GM19467 (cell line): ENCODE results near the gene SPACA6.
A peak's percentile ranks its signal among the peaks of the same experiment; 100 is the strongest.

ENCODE experiments used
- ATAC-seq: cut with Tn5 transposase; IDR thresholded peaks from one replicate; pipeline ENCODE4 v1.9.1; 2021; ENCODE audit warnings: mild to moderate bottlenecking, moderate library complexity; ENCODE audit not compliant: unreplicated experiment

The SPACA6 gene

DNA sequence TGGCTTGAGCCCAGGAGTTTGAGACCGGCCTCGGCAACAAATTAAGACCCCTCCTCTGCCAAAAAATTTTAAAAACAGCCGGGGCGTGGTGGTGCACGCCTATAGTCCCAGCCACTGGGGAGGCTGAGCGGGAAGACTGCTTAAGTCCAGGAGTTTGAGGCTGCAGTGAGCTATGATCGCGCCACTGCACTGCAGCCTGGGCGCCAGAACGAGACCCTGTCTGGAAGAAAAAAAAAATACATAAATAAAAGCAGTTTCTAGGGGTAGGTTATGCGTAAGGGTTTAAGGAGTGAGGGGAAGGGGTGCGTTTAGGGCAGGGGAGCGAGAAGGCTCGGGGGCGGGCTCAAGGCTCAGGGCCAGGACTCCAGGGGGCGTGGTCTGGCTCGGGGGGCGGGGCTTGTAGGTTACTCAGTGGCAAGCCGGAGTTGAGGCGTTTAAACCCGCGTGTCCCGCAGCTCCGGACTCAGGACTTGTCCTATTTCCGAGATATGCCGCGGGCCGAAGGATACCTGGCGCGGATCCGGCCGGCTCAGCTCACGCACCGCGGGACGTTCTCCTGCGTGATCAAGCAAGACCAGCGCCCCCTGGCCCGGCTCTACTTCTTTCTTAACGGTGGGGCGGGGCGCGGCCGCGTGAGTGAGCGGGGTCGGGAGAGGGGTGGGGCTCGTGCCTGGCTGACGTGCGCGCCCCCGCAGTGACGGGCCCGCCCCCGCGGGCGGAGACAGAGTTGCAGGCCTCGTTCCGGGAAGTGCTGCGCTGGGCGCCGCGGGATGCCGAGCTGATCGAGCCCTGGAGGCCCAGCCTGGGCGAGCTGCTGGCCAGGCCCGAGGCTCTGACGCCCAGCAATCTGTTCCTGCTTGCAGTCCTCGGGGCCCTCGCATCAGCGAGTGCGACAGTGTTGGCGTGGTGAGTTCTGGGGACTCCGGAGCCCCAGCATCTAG is 10.7 kb downstream of the SPACA6 start:
- ATAC-seq = peak; percentile 96

DNA sequence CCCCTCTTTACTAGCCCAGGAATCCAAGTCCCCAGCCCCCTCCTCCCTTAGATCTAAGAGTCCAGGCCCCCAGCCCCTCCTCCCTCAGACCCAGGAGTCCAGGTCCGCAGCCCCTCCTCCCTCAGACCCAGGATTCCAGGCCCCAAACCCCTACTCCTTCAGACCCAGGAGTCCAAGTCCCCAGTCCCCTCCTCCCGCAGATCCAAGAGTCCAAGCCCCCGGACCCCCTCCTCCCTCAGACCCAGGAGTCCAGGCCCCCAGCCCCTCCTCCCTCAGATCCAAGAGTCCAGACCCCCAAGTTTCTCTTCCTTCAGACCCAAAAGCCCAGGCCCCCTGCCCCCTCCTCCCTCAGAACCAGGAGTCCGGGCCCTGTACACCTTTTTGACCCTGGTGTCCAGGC is 11.5 kb downstream of the SPACA6 start:
- ATAC-seq = no peak

DNA sequence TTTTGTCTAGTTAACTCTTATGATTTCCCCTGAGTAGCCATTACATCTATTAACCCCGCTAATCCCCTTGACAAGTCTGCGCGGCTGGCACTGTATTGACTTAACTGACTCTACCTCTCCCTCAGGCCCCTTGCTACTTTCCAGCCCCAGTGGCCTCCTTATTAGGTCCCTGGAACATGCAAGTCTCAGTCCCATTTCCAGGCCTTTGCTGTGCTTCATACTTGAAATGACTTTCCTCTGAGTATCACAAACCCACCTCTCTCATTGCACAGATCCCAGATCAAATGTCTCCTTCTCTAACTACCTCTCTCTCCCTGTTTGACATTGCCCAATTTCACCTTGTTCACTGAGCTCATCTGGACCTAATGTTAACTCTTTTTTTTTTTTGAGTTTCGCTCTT is 13.2 kb downstream of the SPACA6 start:
- ATAC-seq = no peak

DNA sequence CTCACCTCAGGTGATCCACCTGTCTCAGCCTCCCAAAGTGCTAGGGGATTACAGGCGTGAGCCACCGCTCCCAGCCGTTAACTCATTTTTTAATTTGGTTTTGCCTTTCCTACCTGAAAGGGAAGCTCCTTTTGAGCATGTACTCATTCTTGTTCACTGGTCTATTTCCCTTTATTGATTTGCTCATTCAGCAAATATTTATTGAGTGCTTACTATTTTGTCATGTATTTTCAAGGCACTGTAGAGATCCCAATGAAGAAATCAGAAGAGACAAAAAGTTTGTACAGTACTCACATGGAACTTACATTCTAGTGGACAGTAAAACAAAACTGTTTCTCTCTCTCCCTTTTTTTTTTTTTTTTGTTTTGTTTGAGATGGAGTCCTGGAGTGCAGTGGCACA is 13.8 kb downstream of the SPACA6 start:
- ATAC-seq = no peak

DNA sequence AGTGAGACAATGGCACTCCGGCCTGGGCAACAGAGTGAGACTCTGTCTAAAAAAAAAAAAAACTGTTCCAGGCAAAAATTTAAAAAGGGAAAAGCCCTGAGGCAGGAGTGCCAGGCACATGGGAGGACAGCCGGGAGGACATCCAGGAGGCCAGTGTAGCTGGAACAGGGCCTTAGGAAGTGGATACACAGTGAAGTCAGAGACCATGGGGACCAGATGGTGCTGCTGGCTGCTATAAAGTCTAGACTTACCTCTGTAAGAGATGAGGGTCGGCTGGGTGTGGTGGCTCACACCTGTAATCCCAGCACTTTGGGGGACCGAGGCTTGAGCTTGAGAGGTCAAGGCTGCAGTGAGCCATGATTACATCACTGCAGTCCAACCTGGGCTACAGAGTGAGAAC is 15.7 kb downstream of the SPACA6 start:
- ATAC-seq = no peak

DNA sequence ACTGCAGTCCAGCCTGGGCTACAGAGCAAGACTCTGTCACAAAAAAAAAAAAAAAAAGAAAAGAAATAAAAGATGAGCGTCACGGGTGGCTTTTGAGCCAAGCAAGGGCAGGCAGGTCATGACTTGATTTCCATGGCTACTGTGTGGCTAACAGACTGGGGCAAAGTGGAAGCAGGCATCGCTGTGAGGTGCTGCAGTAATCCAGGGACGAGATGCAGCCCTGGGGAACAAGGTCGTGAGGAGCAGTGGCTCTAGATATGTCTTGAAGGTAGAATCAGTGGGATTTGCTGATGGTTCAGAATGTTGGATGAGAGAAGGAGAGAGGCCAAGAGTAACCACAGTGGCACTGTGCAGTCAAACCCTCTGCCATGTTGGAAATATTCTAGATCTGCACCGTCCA is 16.4 kb downstream of the SPACA6 start:
- ATAC-seq = no peak

DNA sequence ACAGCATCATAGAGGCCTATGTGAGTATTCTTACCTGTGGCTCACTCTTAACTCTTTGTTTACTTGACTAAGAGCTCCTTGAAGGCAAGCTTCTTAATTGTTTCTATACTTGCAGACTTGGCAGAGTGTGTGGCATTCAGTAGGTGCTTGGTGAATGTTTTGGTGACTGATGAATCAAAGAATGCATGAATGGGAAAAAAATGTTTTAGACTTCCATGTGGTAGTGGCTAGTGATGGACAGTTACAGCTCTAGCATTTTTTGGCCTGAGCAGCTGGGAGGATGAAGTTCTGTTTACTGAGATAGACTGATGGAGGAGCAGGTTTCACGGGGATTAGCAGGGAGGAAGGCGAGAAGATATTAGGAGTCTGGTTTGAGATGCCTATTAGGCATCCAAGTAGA is 17.0 kb downstream of the SPACA6 start:
- ATAC-seq = no peak

DNA sequence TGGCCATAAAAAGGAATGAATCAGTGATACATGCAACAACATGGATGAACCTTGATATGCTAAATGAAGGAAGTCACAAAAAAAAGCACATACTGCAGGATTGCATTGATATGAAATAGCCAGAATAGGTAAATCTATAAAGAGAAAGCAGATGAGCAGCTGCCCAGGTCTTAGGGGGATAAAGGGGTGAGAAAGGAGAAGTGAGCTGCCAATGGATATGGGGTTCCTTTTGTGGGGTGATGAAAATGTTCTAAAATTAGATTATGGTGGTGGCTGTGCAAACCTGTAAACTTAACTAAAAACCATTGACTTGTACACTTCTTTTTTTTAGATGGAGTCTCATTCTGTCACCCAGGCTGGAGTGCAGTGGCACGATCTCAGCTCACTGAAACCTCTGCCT is 18.6 kb downstream of the SPACA6 start:
- no peak for ATAC-seq

DNA sequence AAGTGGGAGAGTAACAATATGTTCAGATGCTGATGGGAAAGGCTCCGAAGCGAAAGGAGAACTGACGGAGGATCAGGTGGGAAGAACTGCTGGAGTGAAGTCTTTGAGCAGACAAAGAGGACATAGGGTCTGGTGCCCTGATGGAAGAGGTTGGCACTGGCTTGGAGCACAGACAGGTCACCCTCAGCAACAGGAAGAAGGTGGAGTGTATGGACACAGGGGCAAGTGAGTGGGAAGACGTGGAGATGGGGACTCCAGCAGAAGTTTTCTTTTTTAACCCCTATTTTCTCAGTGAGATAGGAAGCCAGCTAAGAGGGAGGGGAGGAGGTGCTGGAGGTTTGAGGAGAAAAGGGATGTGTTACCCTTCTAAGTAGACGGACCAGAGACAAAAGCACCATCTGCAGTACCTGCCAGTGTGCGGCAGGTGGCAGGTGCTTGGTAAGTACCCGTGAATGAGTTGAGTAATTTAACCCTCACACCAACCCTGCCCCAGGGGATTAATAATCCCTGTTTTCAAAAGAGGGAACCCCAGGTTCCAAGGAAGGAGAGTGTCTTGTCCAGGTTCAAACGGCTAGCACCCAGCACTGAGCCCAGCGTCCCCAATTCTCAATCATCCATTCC is 19.4 kb downstream of the SPACA6 start:
- ATAC-seq = no peak

DNA sequence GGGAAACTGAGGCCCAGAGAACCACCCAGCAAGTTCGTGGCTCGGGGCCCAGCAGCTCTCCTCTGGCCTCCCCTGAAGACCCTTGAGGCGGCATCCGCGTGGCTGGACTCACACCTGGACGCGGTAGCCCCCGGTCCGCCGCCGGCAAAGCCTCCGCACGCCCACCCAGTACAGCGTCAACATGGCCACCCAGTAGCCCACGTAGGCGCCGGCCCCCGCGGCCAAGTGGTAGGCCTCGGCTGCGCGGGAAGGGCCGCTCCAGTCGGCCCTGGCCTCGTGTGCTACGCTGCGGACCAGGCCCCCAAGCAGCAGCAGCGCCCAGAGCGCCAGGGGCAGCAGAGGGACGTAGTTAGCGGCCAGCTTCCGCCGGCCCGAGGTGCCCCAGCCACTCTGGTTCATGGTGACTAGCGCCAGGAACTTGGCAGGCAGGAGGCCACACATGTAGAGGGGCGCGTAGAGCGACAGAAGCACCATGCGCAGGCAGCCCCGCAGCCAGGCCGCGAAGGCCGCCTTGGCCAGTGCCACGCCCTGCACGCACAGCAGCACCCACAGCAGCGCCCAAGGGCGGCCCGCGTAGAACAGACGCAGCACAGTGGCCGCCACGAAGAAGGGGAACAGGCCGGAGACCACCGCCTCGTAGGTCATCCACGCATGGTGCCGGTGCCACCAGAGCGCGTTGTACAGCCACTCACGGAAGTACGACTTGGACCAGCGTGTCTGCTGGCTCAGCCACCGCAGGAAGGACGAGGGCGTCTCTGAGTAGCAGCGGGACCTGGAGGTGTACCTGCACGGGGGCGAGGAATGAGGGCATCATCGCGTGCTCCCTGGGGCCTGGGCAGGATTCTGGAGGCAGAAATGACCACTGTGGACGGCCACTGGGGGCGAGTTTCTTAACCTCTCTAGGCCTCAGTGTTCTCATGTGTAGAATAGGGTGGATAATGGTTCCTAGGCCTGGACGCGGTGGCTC is 20.5 kb downstream of the SPACA6 start:
- no peak for ATAC-seq

DNA sequence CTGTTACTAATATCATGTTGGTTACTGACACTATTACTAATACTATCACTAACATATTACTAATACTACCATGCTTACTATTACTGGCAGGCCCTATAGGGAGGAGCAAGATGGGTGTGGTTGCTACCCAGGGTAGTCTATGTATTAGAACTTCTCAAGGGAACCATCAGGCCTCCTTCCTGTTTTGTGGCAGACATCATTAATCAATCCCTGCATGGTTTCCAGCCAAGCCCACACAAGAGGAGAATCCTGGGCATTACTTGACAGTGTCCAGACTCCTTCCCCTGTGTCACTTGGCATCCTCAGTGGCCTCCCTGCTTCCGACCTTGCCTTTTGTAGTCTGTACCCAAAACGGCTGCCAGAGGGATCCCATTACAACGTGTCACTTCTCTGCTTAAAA is 21.7 kb downstream of the SPACA6 start:
- no peak for ATAC-seq

DNA sequence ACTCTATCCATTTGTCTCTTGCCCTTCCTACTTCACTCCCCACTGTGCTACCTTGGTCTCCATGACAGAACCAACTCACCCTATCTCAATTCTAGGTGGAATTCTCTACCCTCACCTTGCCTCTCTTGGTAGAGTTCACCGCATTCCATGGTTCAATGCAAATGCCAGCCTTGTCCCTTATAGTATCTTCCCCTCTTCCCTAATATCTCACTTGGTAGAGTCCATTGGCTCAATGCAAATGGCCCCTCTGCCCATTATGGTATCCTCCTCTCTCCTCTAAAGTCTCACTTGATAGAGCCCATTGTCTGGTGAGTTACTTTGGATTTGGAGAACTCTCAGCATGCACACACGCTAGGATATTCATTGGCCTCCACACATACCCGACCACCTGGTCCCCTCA is 22.7 kb downstream of the SPACA6 start:
- no peak for ATAC-seq

DNA sequence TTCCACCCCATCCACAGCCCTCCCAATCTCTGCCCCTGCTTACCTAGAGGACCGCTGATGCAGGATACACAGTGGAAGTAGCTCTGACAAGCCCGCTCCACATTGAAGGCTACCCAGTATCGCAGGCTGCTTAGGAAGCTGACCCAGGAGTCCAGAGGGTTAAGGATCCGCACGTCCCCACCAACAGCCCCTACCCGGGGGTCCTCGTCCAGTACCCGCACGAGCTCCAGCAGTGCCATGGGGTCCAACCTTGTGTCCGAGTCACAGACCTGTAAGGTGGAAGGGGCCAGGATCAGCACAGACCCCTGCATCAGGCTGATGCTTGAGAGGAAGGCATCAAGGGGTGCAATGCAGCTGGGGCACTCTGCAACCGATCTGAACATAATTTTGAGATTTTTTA is 23.8 kb downstream of the SPACA6 start:
- no peak for ATAC-seq

DNA sequence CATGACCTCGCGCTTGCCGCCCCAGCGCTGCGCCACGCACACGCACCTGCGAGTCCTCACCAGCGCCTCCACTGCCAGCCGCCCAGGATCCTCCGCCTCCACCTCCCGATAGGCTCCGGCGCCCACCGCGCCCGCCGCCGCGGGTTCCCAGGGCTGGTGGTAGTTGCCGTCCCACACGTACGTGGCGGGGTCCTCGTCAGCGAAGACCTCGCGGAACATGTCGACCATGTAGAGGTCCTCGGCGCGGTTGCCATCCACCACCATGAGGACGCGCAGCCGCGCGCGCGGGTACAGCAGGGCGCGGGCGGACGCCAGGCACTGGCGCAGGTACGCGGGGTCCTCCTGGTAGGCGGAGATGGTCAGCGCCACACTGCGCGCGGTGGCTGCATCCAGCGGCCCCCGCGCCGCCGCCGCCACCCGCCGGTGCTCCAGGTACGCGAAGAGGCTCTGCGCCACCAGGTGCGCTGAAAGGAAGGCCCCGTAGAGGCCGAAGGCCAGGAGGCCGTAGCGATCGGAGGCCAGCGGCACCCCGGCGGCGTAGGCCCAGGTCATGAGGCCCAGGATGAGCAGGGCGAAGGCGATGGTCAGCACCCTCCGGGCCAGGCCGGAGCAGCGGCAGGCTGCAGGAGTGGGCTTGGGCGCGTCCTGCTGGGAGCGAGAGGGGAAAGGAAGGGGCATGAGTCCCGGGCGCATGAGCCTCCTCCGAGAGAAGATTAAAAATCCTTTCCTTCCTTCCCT is 26.3 kb downstream of the SPACA6 start:
- ATAC-seq = no peak

DNA sequence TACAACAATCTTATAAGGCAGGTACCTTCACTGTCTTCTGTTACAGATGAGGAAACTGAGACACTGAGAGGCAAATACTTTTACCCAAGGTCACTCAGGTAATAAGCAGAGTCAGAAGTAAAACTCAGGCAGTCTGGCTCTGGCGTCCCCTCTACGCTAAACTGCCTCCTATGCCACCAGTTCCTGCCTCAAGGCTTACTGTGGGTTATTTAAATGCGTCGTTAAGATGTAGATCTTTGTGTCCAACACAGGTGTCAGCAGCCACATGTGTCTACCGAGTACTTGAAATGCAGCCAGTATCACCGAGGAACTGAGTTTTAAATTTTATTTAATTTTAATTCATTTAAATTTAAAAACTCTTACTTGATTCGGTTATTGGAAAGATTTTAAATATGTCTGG is 28.8 kb downstream of the SPACA6 start:
- ATAC-seq = no peak

DNA sequence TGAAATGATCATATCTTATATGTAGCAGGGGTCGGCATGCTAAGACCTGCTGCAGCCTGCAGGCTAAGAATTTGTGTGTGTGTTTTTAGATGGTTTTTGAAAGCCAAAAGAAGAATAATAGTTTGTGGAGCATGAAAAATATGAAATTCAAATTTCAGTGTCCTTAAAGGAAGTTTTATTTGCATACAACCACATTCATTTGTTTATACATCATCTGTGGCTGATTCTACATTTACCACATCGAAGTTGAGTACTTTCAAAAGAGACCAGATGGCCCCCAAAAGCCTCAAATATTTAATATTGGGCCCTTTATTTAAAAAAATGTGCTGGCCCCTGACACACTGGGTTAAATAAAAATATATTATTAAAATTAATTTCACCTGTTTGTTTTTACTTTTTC is 29.4 kb downstream of the SPACA6 start:
- ATAC-seq = no peak

DNA sequence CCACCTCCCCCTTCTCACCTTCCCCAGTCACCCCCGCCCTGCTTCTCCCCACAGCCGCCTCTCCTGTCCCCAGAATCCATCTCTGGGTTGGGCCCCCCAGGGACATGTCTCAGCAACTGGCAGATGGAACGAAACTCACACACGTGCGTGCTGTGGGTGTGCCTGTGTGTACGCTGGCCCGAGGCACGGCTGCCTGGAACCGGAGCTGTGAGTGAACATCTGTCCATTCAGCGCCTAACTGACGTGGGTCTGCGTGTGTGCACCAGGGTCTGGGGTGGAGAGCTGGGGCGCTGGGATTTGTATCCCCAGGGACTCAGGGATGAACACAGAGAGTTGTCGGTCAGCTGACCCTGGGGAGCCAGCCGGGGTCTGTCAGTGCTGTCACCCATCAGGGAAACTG is 31.4 kb downstream of the SPACA6 start:
- ATAC-seq = no peak

DNA sequence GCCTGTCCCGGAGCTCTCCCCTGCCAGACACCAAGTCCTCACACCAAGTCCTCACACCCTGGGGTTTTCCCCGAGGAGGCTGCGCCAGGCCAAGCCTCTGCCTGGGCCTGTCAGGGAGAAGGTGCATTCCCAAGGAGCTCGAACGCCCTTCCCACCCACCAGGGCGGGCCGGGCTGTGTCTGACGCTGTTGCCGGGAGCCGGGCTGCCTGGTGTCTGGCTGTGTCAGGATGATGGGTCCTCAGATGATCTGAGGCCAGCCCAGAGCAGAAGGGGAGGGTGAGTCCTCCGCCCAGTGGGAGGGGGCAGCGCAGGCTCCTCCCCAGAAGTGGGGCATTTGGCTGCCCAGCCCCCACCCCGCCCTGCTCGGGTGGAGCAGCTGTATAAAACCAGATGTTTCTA is 32.9 kb downstream of the SPACA6 start:
- ATAC-seq = no peak

DNA sequence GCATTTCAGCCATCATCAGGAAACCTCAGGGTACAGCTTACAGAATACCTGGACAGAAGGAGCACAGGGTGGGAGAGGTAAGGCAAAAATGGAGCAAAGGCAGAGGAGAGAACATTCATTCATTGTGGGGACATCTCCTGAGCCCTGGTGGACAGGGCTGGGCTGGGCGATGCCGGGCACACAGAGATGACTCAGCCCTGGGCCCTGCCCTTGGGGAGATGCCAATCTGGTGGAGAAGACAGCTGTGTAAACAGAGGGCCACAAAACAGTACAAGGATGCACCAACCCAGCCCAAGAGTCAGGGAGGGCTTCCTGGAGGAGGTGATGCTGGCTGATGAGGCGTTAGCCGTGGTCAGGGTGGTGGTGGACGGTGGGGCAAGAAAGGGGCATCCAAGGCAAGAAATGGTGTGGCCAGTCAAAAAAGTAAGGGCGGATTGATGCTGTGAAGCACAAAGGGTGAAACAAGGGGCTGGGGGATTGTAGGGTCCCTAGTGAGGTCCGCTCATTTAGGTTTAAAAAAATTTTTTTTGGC is 34.3 kb downstream of the SPACA6 start:
- ATAC-seq = no peak

DNA sequence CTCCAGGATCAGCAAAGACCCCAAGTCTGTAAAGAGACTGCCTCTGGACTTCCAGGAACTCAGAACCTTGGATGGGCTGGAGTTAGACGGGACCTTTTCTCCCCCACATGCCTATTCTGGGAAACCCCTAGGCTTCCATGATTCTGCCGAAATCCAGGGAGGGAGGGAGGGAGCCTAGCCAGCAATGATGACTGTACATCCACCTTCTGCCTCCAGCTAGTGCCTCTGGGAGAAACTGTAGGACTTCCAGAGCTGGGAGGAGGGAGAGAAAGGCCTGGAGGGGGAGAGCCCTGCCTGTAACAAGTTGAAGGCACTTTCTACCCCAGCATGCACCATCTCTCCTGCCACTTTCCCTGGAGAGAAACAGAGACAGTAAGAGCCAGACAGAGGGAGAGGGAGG is 36.7 kb downstream of the SPACA6 start:
- no peak for ATAC-seq
